Hepatic stellate cell (primary cell): Measurements from ENCODE around the gene CCDC91.

Source experiments
- DNase-seq: peaks from one replicate; pipeline ENCODE4 v3.0.0; 2011; ENCODE audit warnings: low spot score

Gene CCDC91

GRCh38 chr12:28536088-28536487 is 345.8 kb downstream of the CCDC91 start:
- peak; percentile 4 for DNase-seq

GRCh38 chr12:28537474-28537873 is 347.2 kb downstream of the CCDC91 start:
- no peak for DNase-seq

GRCh38 chr12:28539691-28540323 is 349.6 kb downstream of the CCDC91 start:
- no peak for DNase-seq

GRCh38 chr12:28540324-28540714 is 350.1 kb downstream of the CCDC91 start:
- no peak for DNase-seq

- DNase-seq: no peak
These were observed 353.0 kb downstream of the CCDC91 start for GRCh38 chr12:28543021-28543890.

- peak; percentile 14 for DNase-seq
These were observed 360.8 kb downstream of the CCDC91 start for GRCh38 chr12:28550757-28551704.

GRCh38 chr12:28552251-28552970 is 362.2 kb downstream of the CCDC91 start:
- no peak for DNase-seq

GRCh38 chr12:28555748-28556147 is 365.5 kb downstream of the CCDC91 start:
- no peak for DNase-seq

GRCh38 chr12:28558250-28558649 is 368.0 kb downstream of the CCDC91 start:
- DNase-seq: no peak

- DNase-seq: no peak
These were observed 373.0 kb downstream of the CCDC91 start for GRCh38 chr12:28563286-28563685.

GRCh38 chr12:28563936-28564335 is 373.7 kb downstream of the CCDC91 start:
- no peak for DNase-seq

GRCh38 chr12:28568118-28568517 is 377.9 kb downstream of the CCDC91 start:
- DNase-seq: peak; percentile 53

GRCh38 chr12:28568704-28569103 is 378.4 kb downstream of the CCDC91 start:
- no peak for DNase-seq

- peak; percentile 27 for DNase-seq
These were observed 379.6 kb downstream of the CCDC91 start for GRCh38 chr12:28569698-28570411.

GRCh38 chr12:28570811-28571210 is 380.6 kb downstream of the CCDC91 start:
- no peak for DNase-seq

- no peak for DNase-seq
These were observed 384.7 kb downstream of the CCDC91 start for GRCh38 chr12:28574746-28575592.

- no peak for DNase-seq
These were observed 385.4 kb downstream of the CCDC91 start for GRCh38 chr12:28575593-28576205.

- no peak for DNase-seq
These were observed 388.1 kb downstream of the CCDC91 start for GRCh38 chr12:28578361-28578760.

- DNase-seq: no peak
These were observed 388.6 kb downstream of the CCDC91 start for GRCh38 chr12:28578833-28579252.
